Subcutaneous abdominal adipose tissue (tissue), 5 donors: ENCODE data around the gene CKAP5.

Experiments used
- H3K27ac ChIP-seq: one replicate; pipeline ENCODE4 v1.7.0; 2013; ENCODE audit warnings: low read depth, mild to moderate bottlenecking, inconsistent platforms, low read length, moderate library complexity
- H3K27me3 ChIP-seq, 5 donors: one replicate each; pipeline ENCODE4 v1.7.0; 2013; ENCODE audit warnings: low read length in 5 of 5, inconsistent platforms in 1 of 5; ENCODE audit not compliant: control insufficient read depth in 5 of 5, insufficient read depth in 4 of 5
- H3K36me3 ChIP-seq, 5 donors: one replicate each; pipeline ENCODE4 v1.7.0; 2013; ENCODE audit warnings: low read length in 5 of 5; ENCODE audit not compliant: control insufficient read depth in 5 of 5, insufficient read depth in 5 of 5
- H3K4me1 ChIP-seq, 5 donors: one replicate each; pipeline ENCODE4 v1.7.0; 2013; ENCODE audit warnings: low read length in 5 of 5, mild to moderate bottlenecking in 3 of 5, moderate library complexity in 1 of 5; ENCODE audit not compliant: control insufficient read depth in 5 of 5, insufficient read depth in 5 of 5
- H3K4me3 ChIP-seq, 5 donors: one replicate each; pipeline ENCODE4 v1.7.0; 2013; ENCODE audit warnings: low read length in 5 of 5, low read depth in 1 of 5
- H3K9ac ChIP-seq, 5 donors: one replicate each; pipeline ENCODE4 v1.7.0; 2013; ENCODE audit warnings: low read length in 5 of 5, mild to moderate bottlenecking in 4 of 5, moderate library complexity in 3 of 5
- H3K9me3 ChIP-seq, 5 donors: one replicate each; pipeline ENCODE4 v1.7.0; 2013; ENCODE audit warnings: low read length in 5 of 5; ENCODE audit not compliant: control insufficient read depth in 5 of 5
- donor health status: healthy.
- donor health status: healthy.
- donor health status: healthy.
- donor health status: healthy.
- donor health status: healthy.

The CKAP5 gene

GRCh38 chr11:46696212-46696558, 149.9 kb downstream of the CKAP5 start:
- H3K9ac ChIP-seq, result peak overlapping the region in 1 of 5 donors; percentile 29
- no peak overlapping the region for H3K4me3 ChIP-seq

GRCh38 chr11:46695345-46696211, 150.5 kb downstream of the CKAP5 start:
- Histone ChIP-seq H3K27ac (no peak overlapping the region), H3K4me3 (no peak overlapping the region), H3K4me1 (peaks cover 6 to 62% (median 57%) of the 10 kb centered on the region in 5 donors), H3K9me3 (no peaks in the 10 kb centered on the region), H3K27me3 (no peaks in the 10 kb centered on the region), H3K36me3 (peaks cover 0 to 52% (median 46%) of the 10 kb centered on the region in 5 donors), H3K9ac (peak overlapping the region in 2 of 5 donors; percentile 29 to 43)

More at GRCh38 chr11:46696212-46696558, 149.9 kb downstream of the CKAP5 start:
- Histone ChIP-seq H3K9me3 (no peaks in the 10 kb centered on the region), H3K36me3 (peaks cover 0 to 46% (median 43%) of the 10 kb centered on the region in 5 donors), H3K27ac (no peak overlapping the region), H3K4me1 (peaks cover 7 to 66% (median 60%) of the 10 kb centered on the region in 5 donors), H3K27me3 (no peaks in the 10 kb centered on the region)

- no peaks in the 10 kb centered on the region for H3K27me3 ChIP-seq
- H3K9me3 ChIP-seq, result no peaks in the 10 kb centered on the region
- peak overlapping the region in 2 of 5 donors; percentile 16 to 35 for H3K9ac ChIP-seq
- peaks cover 0 to 56% (median 51%) of the 10 kb centered on the region in 5 donors for H3K36me3 ChIP-seq
- peaks cover 6 to 57% (median 51%) of the 10 kb centered on the region in 5 donors for H3K4me1 ChIP-seq
- H3K27ac ChIP-seq, result peak overlapping the region; percentile 65
- no peak overlapping the region for H3K4me3 ChIP-seq
Measured at GRCh38 chr11:46694607-46695006, 151.5 kb downstream of the CKAP5 start.

- H3K27me3 ChIP-seq, result no peaks in the 10 kb centered on the region
- H3K9ac ChIP-seq, result peak overlapping the region in 3 of 5 donors; percentile 16 to 35 (median 32)
- H3K36me3 ChIP-seq, result peaks cover 2 to 58% (median 53%) of the 10 kb centered on the region in 5 donors
- peaks cover 5 to 51% (median 47%) of the 10 kb centered on the region in 5 donors for H3K4me1 ChIP-seq
- no peak overlapping the region for H3K4me3 ChIP-seq
- peak overlapping the region; percentile 65 for H3K27ac ChIP-seq
- H3K9me3 ChIP-seq, result no peaks in the 10 kb centered on the region
Measured at GRCh38 chr11:46694072-46694471, 152.0 kb downstream of the CKAP5 start.

- Histone ChIP-seq H3K9ac (peak overlapping the region in 1 of 5 donors; percentile 35), H3K36me3 (peaks cover 3 to 60% (median 56%) of the 10 kb centered on the region in 5 donors), H3K27ac (peak overlapping the region; percentile 65)
Measured at GRCh38 chr11:46693597-46694012, 152.5 kb downstream of the CKAP5 start.

More at GRCh38 chr11:46693597-46694012, 152.5 kb downstream of the CKAP5 start:
- H3K9me3 ChIP-seq, result no peaks in the 10 kb centered on the region
- no peaks in the 10 kb centered on the region for H3K27me3 ChIP-seq
- no peak overlapping the region for H3K4me3 ChIP-seq
- peaks cover 4 to 47% (median 42%) of the 10 kb centered on the region in 5 donors for H3K4me1 ChIP-seq
